HG03135 (cell line): ENCODE results near the gene COL4A1.
"Not testable (repeated sequence)": the region's sequence is repeated elsewhere in the genome, so short reads cannot be mapped to it uniquely, and the experiment has no call there.

ENCODE experiments used
- ATAC-seq: cut with Tn5 transposase; IDR thresholded peaks from one replicate; pipeline ENCODE4 v1.9.1; 2021; ENCODE audit warnings: mild to moderate bottlenecking, moderate library complexity; ENCODE audit not compliant: unreplicated experiment

Gene COL4A1

DNA sequence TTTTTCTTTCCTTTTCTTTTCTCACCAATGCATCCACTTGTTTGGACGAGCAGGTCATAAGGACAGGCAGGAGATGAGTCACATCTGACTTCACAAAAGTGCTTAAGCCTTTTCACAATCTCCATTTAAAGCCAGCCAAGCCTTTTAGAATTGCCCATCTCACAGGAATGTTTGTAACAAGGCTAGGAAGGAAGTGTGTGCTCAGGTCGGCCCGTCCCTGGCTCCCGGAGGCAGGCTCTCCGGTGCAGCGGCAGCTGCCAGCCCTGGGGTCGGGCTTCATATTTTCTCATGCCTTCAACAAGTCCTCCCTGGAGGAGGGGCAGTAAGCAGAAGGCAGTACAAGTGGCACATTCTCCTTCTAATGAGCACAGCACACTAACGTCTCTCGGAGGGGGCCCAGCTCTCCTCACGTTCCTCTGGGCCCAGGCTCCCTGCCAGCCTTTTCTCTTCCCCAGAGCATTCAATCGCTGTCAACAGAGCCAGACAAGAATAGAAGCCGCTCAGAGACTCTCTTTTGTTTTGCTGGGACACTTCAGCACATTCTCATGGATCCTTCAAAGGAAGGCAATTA lies 180.5 kb downstream of the COL4A1 start:
- no peak for ATAC-seq

DNA sequence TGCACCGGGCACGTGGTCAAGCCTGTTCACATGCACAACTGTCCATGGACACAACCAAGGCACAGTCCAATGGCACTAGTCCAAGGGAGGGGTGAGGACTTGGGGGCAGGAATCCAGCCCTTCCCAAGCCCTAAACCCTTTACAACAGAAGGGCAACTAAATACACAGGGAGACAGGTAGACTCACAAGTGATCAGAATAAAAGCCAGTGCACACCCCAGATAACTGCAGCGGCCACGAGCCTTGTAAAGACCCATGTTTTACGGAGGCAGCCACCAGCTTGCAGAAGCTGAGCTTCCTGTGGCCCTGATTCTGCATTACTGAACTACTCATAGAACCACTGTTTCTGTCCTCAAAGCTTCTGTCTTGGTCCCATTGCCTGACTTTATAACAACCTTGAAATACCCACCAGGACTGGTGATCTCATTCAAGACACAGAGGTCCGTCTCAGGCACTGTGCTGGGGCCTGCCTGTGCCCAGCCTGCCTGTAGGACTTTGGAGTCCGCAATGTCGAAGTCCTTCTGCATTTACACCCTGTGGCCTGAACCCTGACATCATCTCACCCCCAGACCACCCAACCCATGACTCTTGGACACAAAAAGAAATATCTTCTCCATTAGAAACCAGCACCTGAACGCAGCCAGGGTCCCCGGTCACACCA lies 181.2 kb downstream of the COL4A1 start:
- no peak for ATAC-seq

DNA sequence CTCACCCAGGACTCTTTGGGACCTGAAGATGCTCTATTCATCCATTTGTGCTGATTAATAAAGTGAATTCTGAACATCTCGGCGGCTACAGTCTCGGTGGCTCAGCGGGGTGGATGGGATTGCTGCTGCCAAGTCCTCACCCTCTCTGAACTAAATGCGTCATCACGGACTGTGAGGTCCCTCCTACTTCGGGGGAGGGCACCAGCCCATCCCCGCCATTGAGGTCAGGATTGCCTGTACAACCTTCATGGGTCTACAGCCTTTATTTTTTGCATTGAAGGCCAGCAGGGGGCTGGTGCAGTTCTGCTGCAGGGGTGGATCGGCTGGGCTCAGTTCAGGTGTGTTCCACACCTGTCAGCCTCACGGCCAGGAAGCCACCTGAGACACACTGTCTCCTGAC lies 181.8 kb downstream of the COL4A1 start:
- no peak for ATAC-seq

DNA sequence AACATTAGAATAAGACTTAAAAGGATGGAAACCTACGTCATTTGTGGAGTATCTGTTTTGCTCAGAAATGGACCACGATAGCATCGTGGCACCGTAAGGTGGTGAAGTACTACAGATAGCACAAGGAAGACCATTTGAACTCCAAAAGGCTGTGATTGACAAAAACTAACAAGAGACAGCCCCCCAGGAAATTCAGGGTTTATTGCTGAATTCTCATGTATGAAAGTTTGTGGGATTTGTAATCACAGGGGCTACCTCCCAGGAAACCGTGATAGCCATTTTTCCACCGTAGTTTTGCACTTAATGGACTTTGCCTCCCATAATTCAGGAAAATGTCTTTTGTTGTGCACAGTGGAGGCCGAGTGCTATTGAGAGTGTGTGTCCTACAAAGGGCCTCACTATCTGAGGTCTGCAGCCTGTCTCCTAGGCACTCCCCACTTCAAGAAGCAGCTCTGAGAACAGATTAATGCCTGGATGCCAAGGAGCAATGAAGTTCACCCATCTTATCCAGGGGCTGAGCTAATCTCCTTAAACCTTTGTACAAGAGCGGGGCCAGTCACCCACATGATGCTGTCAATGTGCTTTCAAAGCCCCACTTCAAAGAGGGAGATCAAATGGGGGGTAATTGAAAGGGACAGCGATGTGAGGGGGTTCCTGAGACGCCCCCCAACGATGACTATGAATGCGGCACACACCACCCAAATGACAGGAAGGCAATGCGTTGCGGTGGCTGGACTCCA lies 182.6 kb downstream of the COL4A1 start:
- ATAC-seq, result no peak

DNA sequence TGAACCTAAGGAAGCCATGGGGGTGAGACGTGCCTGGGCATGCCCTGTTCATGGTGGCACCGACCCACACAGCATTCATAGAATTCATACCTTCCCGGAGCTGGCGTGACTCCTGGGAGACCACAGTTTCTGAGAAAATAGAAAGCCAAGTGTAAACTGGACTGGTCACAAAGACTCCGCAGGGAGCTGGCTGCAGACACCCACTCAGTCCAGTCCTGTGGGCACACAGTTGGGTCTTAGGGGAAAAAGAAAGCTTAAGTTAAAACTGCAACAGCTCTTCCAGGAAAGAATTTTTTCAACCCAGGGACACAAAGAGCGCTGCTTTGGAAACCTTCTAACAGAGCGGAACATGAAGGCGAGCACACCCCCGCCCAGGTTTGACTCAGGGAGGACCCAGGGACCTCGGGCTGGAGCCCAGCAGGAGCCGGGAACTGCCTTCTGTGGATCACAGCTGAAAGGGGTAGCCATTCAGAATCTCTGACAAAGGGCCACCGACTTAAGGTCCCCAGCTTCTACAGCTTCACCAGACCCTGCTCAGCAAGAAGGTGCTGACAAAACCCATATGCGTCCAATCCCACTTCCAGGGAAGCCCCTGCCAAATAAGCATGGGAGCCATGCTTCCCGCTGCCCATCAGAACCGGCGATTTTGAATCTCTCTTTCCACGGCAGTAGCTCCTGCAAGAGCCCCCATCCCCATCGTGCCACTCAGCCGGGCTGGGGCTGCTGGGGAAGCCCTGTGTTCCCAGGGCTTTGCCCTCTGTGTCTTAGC lies 183.7 kb downstream of the COL4A1 start:
- ATAC-seq, result no peak

DNA sequence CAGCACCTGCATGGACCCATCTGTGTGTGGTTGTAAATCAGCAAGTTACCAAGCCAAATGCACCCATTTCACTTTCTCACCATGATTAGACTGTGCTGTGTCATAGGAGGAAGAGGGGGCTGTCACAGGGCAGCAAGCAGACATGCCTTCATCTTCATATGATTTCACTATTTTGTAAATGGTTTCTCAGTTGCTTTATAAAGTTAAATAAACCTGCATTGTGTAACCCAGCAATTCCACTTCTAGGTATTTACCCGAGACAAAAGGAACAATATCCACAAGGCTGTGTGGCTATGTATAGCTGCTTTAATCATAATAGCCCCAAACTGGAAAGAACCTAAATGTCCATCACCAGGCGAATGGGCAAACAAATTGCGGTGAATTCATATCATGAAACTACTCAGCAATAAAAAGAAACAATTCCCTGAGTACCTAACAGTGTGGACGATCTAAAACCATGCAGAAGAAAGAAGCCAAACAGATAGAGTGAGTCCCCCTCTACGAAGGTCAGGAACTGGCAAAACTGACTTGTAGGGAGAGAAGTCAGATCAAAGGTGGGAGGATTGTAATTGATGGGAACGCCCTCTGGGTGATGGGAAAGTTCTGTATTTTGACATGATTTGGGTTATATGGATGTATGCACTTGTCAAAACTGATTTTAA lies 185.4 kb downstream of the COL4A1 start:
- no peak for ATAC-seq

DNA sequence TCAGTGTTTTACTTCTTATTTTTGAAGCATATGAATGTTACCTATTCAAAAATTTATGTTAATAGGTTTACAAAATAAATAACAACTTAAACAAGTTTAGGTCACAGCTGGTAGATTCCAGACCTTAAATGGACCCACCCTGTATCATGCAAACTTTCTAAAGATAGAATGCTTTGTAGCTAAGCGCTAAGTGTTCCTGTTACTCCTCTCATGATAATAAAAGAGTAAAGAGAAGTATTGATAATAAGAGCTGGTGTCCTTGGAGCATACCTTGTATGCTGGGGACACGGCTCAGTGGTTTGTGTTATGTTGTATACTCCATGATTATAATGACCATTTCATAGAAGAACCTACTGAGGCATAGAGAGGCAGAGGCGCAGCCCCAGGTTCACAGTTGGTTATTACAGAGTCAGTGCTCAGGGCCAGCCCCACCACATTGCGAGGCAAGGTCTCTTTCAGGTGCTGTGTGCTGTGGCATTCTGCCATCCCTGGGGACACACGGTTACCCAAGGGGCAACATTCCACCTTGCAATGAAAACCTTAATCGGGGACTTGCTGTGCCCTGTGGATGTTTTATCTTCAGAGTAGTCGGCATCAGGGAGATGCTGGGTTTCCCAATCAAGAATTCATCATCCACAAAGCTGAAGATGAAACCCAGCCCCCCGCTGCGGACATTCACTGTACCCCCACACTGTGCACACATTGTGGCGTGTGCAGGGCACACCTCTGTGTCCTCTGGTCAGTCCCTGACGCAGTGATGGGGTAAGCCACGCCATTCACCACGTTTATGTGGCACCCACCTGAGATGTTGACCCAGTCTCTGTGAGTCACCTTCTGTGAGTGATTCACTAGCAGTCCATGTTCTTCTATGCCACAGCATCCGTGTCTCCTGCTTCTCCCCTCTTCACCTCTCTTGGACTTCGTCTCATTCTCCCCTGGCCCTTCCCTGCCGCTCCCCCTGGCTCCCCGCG lies 186.7 kb downstream of the COL4A1 start:
- ATAC-seq, result no peak

DNA sequence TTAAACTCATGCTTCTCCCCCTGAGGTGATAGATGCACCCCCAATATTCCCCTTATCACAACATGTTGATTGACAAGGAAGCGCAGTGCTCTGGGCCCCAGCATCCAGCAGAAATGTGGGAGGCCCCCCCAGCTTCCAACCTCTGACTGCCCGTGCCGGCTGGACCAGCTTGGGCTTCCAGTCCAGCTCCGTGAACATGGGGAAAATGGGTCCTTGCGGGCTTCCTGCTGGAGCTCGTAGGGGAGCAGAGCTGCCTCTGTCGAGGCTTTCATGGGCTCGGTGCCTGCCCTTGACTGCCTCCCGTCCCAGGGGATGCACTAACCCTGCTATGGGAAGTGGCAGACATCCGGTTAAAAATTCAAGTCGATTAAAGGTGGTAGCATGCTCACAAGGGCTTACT lies 188.9 kb downstream of the COL4A1 start:
- no peak for ATAC-seq

DNA sequence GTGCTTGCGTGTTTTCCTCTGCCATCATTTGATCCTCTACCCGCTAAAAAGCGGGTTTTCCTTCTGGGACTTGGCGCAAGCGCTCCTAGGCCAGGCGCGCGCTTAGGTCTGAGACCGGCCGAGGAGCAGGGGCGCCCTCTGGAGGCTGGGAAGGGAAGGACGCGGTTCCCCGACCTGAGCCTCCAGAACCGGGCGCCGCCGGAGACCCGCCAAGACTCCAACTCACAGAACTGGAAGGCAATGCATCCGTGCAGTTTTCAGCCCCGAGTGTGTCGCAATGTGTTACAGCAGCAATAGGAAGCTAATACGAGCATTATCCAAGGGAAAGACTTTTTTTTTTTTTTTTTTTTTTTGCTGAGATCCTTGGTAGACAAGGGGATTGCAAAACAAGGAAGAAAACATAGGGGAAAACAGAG lies 190.9 kb downstream of the COL4A1 start:
- no peak for ATAC-seq

DNA sequence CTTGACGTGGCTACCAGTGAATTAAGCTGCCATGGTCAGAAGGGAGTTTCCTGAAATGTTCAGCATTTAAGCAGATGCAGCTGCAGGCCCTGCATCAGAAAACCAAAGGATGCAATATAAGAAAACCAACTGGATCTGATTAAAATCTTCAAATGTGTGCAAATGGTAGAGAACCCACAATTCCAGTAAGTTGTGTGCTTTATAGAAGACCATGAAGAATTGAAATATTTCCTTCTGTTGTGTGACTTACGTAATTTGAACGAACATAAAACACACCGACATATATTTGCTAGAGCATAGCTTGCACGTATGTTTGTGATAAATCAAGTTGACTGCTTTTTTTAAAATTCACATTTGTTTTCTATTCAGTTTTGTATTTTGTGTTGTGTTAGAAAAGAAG lies 191.4 kb downstream of the COL4A1 start:
- no peak for ATAC-seq

DNA sequence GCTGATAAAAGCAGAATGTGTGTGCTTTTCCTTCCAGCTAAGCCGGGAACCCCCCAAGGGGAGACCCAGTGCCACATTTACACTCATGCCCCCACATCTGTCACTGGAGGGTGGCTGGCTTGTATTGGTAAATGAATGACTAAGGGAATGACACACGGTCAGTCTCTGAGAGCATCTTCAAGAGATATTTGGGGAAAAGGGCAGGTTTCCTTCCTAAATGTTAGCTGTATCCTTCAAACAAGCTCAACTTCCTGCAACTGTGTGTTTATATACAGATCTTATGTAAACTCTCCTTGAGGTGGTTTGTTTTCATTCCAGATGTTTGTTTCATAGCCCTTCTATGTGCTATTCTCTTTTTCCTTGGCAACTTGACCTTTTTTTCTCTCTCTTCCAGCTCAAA lies 192.6 kb downstream of the COL4A1 start:
- ATAC-seq, result no peak

DNA sequence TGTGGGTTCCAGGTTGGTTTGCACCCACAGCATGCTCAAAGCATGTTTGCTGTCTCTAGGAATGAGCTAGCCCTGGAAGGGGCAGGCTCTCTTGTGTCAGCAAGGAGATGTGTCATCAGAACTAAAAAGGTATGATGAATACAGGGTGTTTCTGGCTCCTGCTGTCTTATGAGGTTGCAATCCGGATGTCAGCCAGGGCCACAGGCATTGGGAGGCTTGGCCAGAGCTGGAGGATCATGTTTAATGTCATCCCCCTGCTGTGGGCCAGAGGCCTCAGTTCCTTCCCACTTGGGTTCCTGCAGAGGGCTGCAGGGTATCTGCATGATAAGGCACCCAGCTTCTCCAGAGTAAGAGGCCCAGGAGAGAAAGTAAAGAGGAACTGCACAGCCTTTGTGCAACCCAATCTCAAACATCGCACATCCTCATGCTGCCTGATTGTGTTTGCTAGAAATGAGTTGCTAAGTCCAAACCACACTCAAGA lies 193.6 kb downstream of the COL4A1 start:
- no peak for ATAC-seq

DNA sequence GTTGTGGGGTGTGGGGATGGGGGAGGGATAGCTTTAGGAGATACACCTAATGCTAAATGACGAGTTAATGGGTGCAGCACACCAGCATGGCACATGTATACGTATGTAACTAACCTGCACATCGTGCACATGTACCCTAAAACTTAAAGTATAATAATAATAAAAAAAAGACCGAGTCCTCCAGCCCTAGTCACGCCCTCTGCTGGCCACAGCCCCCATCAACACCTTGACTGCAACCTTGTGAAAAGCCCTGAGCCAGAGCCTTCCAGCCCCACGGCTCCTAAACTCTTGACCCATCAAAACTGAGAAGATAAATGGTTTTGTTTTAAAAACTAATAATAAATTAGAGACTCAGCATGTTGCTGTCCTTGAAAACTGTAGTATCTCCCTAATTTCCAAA lies 194.6 kb downstream of the COL4A1 start:
- not testable (repeated sequence) for ATAC-seq

DNA sequence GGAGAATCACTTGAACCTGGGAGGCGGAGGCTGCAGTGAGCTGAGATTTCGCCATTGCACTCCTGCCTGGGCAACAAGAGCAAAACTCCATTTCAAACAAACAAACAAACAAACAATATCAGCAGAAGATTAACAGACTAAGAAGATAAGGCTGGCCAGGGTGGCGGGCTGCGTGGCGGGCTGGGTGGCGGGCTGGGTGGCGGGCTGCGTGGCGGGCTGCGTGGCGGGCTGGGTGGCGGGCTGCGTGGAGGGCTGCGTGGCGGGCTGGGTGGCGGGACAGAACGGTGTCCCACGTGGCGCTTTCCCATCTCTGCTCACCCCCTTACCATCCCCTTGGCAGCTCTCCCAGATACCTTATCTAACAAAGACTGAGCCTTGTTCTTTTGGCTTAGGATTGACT lies 196.2 kb downstream of the COL4A1 start:
- no peak for ATAC-seq

DNA sequence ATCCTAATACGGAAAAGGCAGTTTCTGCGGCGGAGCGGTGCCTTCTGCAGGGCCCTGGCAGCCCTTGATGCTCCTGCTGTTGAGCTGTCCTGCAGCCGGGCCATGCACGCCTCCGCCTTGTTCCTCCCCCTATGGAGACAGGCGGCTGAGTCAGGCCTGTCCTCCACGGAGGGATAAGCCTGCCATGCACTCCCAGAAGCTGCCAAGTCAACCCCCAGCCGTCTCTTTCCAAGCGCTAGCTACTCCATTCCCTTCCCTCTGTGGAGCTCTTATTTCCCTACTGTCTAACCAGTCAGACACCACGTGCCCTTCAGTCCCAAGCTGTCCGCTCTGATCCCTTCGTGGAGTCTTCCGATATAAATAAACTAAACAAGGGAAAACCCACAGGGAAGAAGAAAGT lies 197.0 kb downstream of the COL4A1 start:
- no peak for ATAC-seq

DNA sequence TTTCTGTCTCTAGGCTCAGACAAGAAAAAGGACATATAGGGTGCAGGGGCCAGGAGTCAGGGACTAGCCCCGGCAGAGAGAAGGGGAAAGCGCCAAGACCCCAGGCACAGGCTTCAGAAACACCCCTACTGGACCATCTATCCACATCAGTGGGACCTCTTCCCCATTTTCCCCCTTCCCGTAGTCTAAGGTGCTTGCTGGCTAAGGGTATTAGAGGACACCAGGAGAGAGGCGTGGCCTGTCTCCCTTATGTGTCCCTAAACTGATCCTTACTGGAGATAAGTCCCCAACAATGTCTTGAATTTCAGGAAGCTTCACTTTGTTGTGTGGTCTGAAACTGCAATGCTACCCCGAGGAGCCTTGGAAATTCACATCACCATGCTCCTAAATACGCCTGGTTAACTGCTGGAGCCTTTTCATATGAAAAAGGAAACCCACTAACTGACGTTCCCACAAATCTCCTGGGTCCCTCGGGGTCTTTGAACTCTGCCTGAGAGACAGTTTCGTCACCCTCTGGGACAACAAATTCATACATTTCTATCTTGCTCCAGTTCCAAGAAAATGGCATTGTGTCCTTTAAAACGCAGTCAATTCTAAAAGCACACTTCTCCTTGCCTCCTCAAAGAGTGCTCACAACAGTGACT lies 197.7 kb downstream of the COL4A1 start:
- no peak for ATAC-seq

DNA sequence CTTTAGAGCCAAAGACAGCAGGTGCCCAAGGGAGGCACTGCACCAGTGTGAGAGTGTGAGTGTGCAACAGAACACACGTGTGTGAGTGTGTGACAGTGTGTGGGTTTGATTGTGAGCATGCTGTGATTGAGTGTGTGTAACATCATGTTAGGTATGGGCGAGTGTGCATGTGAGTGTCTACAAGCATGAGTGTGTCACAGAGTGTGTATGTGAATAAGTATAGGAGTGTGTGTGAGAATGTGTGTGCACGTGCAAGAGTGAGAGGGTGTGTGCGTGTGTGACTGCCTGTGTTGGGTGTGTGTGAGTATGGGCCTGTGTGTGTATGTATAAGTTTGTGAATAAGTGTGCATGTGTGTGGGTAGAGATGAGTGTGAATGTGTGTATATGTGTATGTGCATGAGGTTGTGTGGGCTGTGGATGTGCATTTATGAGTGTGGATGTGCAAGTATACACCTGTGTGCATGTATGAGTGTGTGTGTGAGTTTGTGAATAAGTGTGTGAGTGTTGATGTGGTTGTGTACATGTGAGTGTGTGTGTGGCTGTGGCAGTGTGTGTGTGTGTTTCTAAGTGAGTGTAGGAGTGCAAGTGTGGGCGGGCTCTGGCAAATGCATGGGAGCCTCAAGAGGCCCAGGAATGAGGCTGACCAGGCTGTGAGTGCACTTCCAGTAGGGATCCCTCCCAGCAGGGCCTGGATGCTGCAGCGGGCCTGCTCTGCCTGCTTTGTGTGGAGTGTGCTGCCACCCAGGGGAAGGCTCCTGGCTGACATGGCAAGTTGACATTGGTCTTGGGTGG lies 198.4 kb downstream of the COL4A1 start:
- no peak for ATAC-seq

DNA sequence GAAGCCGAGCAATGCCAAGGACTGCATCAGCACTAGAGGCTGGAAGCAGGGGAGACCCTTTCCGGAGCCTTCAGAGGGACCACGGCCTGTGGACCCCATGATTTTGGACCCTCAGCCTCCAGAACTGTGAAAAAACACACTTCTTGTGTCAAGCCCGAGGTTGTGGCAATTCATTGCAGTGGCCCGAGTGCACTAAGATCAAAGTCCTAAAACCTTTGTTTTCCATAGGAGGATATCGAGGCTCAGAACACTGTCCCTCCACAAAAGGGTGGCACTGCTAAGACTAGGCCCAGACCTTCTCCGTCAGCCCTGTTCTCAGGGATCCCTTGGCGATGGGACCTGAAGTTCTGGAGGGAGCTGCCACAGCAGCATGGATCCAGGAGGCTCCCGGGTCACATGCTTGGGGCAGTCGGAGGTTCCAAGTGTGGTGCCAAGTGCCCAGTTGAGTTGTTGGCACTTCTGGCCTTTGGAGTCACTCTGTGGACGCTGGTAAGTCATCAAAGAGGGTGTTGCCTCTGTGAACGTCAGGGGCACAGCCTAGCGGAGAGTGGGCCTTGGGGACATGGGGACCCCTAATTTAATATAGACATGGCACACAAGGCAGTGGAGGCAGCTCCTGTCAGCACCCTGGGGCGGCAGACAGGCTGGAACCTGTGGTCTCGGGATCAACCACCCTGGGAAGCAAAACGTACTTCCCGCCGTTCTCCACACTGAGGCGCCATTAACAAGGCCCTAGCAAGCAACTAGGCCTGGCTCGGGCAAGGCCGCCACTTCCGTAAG lies 199.2 kb downstream of the COL4A1 start:
- ATAC-seq, result no peak
